ENCODE measurements around the gene DLG2. TPM values are rescaled to one million over a fixed set of nuclear protein-coding genes. Genes with fewer than 3 reads are reported as not detected.

Gene DLG2
- total RNA-seq, 1 experiment from 2014 or later: 17.5 TPM

GRCh38 chr11:83454674-83455073, 2172.5 kb downstream of the DLG2 start:
- no peak for DNase-seq (ENCODE audit: low spot score)
- peaks cover 6% of the 10 kb centered on the region; the same call in 1 of the 2 replicates for H3K36me3 Mint-ChIP-seq
- peaks cover 4% of the 10 kb centered on the region for H3K9me3 Mint-ChIP-seq
- no peaks in the 10 kb centered on the region for H3K27me3 Mint-ChIP-seq (ENCODE audit: low read depth)
- ATAC-seq: no peak
- ChIA-PET POLR2A (no interaction called here), CTCF (no interaction called here)
- TF ChIP-seq, protein P1, sequence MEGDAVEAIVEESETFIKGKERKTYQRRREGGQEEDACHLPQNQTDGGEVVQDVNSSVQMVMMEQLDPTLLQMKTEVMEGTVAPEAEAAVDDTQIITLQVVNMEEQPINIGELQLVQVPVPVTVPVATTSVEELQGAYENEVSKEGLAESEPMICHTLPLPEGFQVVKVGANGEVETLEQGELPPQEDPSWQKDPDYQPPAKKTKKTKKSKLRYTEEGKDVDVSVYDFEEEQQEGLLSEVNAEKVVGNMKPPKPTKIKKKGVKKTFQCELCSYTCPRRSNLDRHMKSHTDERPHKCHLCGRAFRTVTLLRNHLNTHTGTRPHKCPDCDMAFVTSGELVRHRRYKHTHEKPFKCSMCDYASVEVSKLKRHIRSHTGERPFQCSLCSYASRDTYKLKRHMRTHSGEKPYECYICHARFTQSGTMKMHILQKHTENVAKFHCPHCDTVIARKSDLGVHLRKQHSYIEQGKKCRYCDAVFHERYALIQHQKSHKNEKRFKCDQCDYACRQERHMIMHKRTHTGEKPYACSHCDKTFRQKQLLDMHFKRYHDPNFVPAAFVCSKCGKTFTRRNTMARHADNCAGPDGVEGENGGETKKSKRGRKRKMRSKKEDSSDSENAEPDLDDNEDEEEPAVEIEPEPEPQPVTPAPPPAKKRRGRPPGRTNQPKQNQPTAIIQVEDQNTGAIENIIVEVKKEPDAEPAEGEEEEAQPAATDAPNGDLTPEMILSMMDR (IDR thresholded peaks at IDR 0.05): no peak
- TF ChIP-seq ZNF423 (CRISPR knock-in tag; IDR thresholded peaks at IDR 0.05) (no peak), ZNF512 (CRISPR knock-in tag; IDR thresholded peaks at IDR 0.05; ENCODE audit: borderline replicate concordance) (no peak), OVOL2 (CRISPR knock-in tag; IDR thresholded peaks at IDR 0.05; ENCODE audit: borderline replicate concordance) (no peak), ELF4 (CRISPR knock-in tag; IDR thresholded peaks at IDR 0.05; ENCODE audit: low read depth) (no peak), RELA (CRISPR knock-in tag; IDR thresholded peaks at IDR 0.05; ENCODE audit: borderline replicate concordance) (no peak), HMGXB4 (CRISPR knock-in tag; IDR thresholded peaks at IDR 0.05) (no peak), MYBL2 (CRISPR knock-in tag; IDR thresholded peaks at IDR 0.05) (no peak), ZNF263 (CRISPR knock-in tag; IDR thresholded peaks at IDR 0.05; ENCODE audit: low read depth) (no peak), ZNF317 (CRISPR knock-in tag; IDR thresholded peaks at IDR 0.05; ENCODE audit: borderline replicate concordance, low read depth) (no peak), FOXJ3 (CRISPR knock-in tag; IDR thresholded peaks at IDR 0.05; ENCODE audit: borderline replicate concordance) (no peak), ZNF416 (CRISPR knock-in tag; IDR thresholded peaks at IDR 0.05) (no peak), ZNF138 (CRISPR knock-in tag; conservative IDR thresholded peaks at IDR 0.05) (no peak), ZBTB21 (CRISPR knock-in tag; IDR thresholded peaks at IDR 0.05; ENCODE audit: borderline replicate concordance) (no peak)
- TF ChIP-seq, protein P2, sequence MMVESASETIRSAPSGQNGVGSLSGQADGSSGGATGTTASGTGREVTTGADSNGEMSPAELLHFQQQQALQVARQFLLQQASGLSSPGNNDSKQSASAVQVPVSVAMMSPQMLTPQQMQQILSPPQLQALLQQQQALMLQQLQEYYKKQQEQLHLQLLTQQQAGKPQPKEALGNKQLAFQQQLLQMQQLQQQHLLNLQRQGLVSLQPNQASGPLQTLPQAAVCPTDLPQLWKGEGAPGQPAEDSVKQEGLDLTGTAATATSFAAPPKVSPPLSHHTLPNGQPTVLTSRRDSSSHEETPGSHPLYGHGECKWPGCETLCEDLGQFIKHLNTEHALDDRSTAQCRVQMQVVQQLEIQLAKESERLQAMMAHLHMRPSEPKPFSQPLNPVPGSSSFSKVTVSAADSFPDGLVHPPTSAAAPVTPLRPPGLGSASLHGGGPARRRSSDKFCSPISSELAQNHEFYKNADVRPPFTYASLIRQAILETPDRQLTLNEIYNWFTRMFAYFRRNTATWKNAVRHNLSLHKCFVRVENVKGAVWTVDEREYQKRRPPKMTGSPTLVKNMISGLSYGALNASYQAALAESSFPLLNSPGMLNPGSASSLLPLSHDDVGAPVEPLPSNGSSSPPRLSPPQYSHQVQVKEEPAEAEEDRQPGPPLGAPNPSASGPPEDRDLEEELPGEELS (CRISPR knock-in tag; IDR thresholded peaks at IDR 0.05): no peak
- TF ChIP-seq, protein P3, sequence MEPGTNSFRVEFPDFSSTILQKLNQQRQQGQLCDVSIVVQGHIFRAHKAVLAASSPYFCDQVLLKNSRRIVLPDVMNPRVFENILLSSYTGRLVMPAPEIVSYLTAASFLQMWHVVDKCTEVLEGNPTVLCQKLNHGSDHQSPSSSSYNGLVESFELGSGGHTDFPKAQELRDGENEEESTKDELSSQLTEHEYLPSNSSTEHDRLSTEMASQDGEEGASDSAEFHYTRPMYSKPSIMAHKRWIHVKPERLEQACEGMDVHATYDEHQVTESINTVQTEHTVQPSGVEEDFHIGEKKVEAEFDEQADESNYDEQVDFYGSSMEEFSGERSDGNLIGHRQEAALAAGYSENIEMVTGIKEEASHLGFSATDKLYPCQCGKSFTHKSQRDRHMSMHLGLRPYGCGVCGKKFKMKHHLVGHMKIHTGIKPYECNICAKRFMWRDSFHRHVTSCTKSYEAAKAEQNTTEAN (CRISPR knock-in tag; IDR thresholded peaks at IDR 0.05): no peak
- TF ChIP-seq, protein P4, sequence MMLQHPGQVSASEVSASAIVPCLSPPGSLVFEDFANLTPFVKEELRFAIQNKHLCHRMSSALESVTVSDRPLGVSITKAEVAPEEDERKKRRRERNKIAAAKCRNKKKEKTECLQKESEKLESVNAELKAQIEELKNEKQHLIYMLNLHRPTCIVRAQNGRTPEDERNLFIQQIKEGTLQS (CRISPR knock-in tag; conservative IDR thresholded peaks at IDR 0.05): no peak
- no peak overlapping the region for H3K27ac Mint-ChIP-seq
- no peak overlapping the region for H3K4me3 Mint-ChIP-seq
- peaks cover 23% of the 10 kb centered on the region for H3K4me1 Mint-ChIP-seq

Measured in WTC11 (cell line).